ENCODE measurements around the gene GPR68.

DNA sequence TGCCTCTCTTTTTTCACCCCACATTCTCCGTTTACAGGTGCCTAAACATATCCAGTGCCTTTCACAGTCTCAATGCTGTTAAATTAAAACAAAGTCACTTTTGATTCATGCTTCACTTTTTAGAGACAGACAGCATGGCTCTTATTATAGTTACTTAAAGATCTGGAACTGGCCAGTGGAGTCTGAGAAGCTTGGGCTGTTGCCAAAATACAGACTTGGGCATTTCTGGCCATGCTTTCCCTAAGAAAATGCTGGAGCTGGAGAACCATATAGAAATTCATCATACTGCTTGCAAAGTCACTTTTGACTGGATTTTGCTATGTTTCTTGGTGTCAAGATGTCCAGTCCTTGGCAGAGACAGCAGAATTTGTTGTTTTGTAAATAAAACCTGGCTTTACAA lies 12.2 kb upstream of the GPR68 start:
- TF ChIP-seq EZH2 (IDR thresholded peaks at IDR 0.05) (no peak), POLR2AphosphoS5 (IDR thresholded peaks at IDR 0.05; ENCODE audit: borderline replicate concordance, low read depth, low read length) (no peak), FOXP2 (optimal IDR thresholded peaks at IDR 0.05; ENCODE audit: control extremely low read depth, extremely low read length, insufficient read depth) (no peak)
